Activated CD8-positive, alpha-beta memory T cell treated with anti-CD3 and anti-CD28 coated beads for 1 hour (primary cell): ENCODE results near the gene GARRE1.

Experiments used
- DNase-seq, 2 donors: peaks; one replicate each; pipeline ENCODE4 v3.0.0-alpha.2; 2020; ENCODE audit warnings: low read depth in 1 of 2; ENCODE audit errors: extremely low read depth in 1 of 2

GARRE1 gene

DNA sequence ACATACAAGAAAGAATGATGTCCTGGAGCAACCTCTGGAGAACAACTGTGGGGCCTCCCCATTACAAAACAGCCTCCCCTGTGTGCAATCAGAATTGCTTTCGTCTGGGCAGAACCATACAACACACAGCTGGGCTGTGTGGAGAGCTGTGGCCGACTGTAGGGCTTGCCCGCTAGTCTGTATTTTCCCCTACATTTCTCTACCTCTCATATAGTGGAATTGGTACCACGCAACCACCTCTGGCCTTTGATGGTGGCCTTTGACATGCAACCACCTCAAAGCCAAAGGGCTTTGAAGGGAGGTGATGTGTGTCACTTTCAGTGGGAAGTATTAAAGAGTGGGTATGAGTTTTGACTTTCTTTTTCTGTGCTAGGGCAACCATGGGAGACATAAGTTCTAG lies 34.0 kb downstream of the GARRE1 start:
- no peak for DNase-seq

DNA sequence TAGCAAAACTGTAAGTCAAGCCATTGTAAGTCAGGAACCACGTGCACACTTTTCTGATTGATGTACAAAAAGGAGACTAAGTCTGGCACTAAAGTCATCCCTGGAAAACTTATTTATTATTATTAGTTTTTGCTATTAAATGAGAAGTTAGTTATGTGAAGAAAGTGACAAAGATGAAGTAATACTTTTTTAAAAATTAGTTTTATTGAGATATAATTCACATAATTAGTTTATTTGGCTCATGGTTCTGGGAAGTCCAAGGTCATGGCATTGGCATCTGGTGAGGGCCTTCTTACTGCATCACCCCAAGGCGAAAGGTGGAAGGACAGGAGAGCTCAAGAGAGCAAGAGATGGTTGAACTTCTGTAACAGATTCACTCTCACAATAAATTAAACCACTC lies 36.9 kb downstream of the GARRE1 start:
- DNase-seq, result no peak

DNA sequence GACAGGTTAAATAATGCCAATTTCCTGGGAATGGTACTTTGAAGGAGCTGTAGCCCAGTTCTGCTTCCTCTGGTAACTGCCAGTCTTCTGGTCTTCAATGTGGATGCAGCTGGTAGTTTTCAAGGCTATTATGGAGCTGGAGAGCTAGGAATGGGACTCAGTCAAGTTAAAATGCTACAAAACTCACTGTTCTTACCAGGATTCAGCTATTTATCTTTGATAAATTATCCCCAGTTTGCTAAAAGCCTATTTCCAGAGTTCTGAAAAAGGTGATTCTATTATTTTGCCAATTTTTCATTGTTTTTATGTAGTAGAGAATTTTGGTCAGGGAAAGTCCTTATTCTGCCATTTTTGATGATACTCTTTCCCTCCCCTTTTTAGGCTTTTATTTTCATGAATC lies 40.7 kb downstream of the GARRE1 start:
- no peak for DNase-seq

DNA sequence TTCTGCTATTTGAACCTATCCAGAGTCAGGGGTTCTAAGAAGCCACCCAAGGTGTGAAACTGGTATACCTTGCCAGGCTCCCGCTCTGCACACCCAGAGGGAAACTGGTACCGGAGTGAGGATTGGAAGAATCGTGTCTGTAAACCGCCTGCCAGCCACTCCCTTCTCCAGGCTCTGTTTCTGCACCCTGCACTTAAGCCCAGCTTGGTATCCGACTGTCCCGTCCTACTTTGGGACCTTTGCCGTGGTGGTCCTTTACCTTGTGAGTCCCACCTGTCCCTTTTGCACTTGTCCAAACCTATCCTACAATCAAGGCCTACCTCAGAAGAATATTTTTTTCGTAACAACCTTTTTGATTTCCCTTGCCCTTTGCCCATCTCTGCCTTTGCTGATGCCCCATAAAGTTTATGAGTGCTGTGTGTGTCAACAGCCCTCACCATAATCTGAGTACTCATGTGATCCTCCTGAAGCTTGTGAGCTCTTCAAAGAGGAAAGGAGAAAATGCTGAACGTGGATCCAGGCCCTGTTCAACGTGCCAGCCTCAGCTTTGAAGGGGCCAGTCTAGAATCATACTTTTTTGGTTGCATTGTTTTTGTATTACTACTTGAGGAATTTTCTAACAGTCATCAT lies 44.7 kb downstream of the GARRE1 start:
- DNase-seq, result no peak

DNA sequence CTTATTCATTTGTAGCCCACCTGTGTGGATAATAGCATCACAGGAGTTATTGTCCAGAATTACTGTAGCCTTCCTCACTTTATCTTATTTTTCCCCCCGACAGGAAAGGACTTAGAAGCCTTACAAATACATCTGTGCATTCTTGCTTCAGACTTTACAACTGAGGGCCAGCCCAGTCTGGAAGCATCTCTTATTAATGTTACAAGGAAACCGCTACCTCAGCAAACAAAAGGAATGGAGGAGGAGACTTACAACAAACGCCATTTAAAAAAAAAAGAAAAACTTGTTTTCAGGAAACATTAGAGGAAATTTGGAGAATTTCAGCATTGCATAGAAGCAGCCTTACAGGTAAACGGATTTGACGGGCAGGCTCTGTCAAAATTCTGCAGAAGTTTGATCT lies 45.2 kb downstream of the GARRE1 start:
- DNase-seq, result no peak

DNA sequence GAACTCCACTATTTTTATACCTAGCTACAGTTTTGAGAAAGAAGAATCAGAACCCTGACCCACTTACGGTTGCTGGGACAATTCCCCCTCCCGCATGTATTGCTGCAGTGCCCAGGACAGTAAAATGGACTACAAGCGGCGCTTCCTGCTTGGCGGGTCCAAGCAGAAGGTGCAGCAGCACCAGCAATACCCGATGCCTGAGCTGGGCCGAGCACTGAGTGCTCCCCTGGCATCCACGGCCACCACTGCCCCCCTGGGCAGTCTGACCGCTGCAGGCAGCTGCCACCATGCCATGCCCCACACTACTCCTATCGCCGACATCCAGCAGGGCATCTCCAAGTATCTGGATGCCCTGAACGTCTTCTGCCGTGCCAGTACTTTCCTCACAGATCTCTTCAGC lies 46.0 kb downstream of the GARRE1 start:
- no peak for DNase-seq

DNA sequence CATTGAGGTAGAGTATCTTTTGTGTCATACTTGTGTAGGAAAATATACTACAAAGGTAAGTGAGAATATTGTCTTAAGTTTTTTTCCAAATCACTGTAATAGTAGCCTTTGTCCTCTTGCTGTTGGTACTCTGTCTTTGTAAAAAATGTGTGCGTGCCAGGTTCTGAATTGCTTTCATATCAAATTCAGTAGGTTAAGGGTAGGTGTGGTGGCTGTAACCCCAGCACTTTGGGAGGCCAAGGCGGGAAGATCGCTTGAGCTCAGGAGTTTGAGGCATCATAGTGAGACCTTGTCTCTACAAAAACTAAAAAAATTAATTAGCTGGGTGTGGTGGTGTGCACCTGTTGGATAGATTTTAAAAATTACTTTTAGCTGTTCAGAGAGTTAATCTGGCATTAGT lies 46.6 kb downstream of the GARRE1 start:
- no peak for DNase-seq
